ENCODE data around the gene C4B.
"Not testable (repeated sequence)": the region's sequence is repeated elsewhere in the genome, so short reads cannot be mapped to it uniquely, and the experiment has no call there.

GRCh38 chr6:32009537-32009936 lies 5.1 kb upstream of the C4B start:
- TF ChIP-seq POLR2A, POLR2AphosphoS5 (IDR thresholded peaks at IDR 0.05; ENCODE audit: low read depth, low read length): not testable (repeated sequence)
